Natural killer cell (primary cell): Measurements from ENCODE around the gene UBAP1L. TPM values are rescaled to one million over a fixed set of nuclear protein-coding genes. Genes with fewer than 3 reads are reported as not detected.

Experiments used
- ATAC-seq, 3 donors: fragments of 150-1000 bp in 2 of 3; fragments of 200-7000 bp in 1 of 3; cut with Tn5 transposase; 1 replicate in 1 of 3; 2 replicates in 2 of 3; pipeline ENCODE4 v1.10.0; 2021; ENCODE audit warnings: mild to moderate bottlenecking in 2 of 3, moderate library complexity in 2 of 3
- DNase-seq, 2 donors: peaks; one replicate each; pipeline versions ENCODE4 v3.0.0 to v3.0.0-alpha.2; 2013 to 2021; ENCODE audit warnings: mixed read lengths in 1 of 2
- H3K27ac ChIP-seq: one replicate; pipeline ENCODE4 v1.5.1; 2013; ENCODE audit warnings: mild to moderate bottlenecking, low read length
- H3K27me3 ChIP-seq: one replicate; pipeline ENCODE4 v1.6.1; 2013; ENCODE audit warnings: low read length; ENCODE audit not compliant: control insufficient read depth, insufficient read depth
- H3K36me3 ChIP-seq: one replicate; pipeline ENCODE4 v1.6.1; 2013; ENCODE audit warnings: low read length; ENCODE audit not compliant: control insufficient read depth, insufficient read depth
- H3K4me1 ChIP-seq: one replicate; pipeline ENCODE4 v1.6.1; 2013; ENCODE audit warnings: low read length; ENCODE audit not compliant: control insufficient read depth, insufficient read depth
- H3K4me3 ChIP-seq: one replicate; pipeline ENCODE4 v1.5.1; 2013; ENCODE audit warnings: low read length
- H3K9me3 ChIP-seq: one replicate; pipeline ENCODE4 v1.6.1; 2013; ENCODE audit warnings: low read length; ENCODE audit not compliant: control insufficient read depth, insufficient read depth
- H3K27ac Mint-ChIP-seq, 2 donors: one replicate each; pipeline ENCODE4 v1.8.0; 2022; ENCODE audit warnings: mild to moderate bottlenecking in 2 of 2, mixed read lengths in 2 of 2, moderate library complexity in 1 of 2
- H3K27me3 Mint-ChIP-seq, 2 donors: one replicate each; pipeline ENCODE4 v1.8.0; 2022; ENCODE audit warnings: low read depth in 2 of 2, mixed read lengths in 2 of 2
- H3K36me3 Mint-ChIP-seq: one replicate; pipeline ENCODE4 v1.8.0; 2022; ENCODE audit warnings: mixed read lengths
- H3K4me1 Mint-ChIP-seq, 2 donors: one replicate each; pipeline ENCODE4 v1.8.0; 2022; ENCODE audit warnings: mixed read lengths in 2 of 2
- H3K4me3 Mint-ChIP-seq: one replicate; pipeline ENCODE4 v1.8.0; 2022; ENCODE audit warnings: mild to moderate bottlenecking, moderate library complexity, mixed read lengths
- H3K9me3 Mint-ChIP-seq, 2 donors: one replicate each; pipeline ENCODE4 v1.8.0; 2022; ENCODE audit warnings: mixed read lengths in 2 of 2
- CTCF ChIP-seq: fragments of 200-600 bp; IDR thresholded peaks from one replicate; pipeline ENCODE4 v1.8.0; 2022; ENCODE audit warnings: antibody characterized with exemption
- WGBS: methylation state at CpG from one replicate; pipeline ENCODE4 v1.1.7; 2013; ENCODE audit warnings: missing lambda C conversion rate; ENCODE audit not compliant: insufficient coverage; 5-methylcytosine and 5-hydroxymethylcytosine counted together
- intact Hi-C: fragments of 100-400 bp; cut with micrococcal nuclease; formaldehyde crosslinking; loops from one replicate; pipeline ENCODE4 v1.14.2; 2022
- total RNA-seq, 4 donors: library from RNA; stranded (reverse); fragments of 120-200 nt in 1 of 4; gene quantifications; one replicate each; pipeline versions ENCODE4 v1.2.3 to v1.2.4, GENCODE V29; 2013 to 2022

Gene UBAP1L
- total RNA-seq, 3 donors from 2014 or later (not counting 1 experiment from before 2014, with no cell fraction given): 4.3 to 8.0 (median 7.5) TPM

- H3K27ac Mint-ChIP-seq: peak overlapping the region in 1 of 2 donors; percentile 97
These were observed 19.5 kb upstream of the UBAP1L start for GRCh38 chr15:65134538-65134937.

GRCh38 chr15:65133548-65134200 lies 18.7 kb upstream of the UBAP1L start, which contains the start of gene PDCD7:
TSS of gene PDCD7 (minus strand) at chr15:65133808. CDS start at chr15:65133781, 27 bp downstream.
- H3K27me3 Mint-ChIP-seq: no peaks in the 10 kb centered on the region
- DNase-seq (peak; percentile 79 to 95), ATAC-seq (peak; percentile 92 to 94 (median 93))
- Histone ChIP-seq H3K36me3 (peaks cover 8% of the 10 kb centered on the region), H3K9me3 (no peaks in the 10 kb centered on the region), H3K27me3 (no peaks in the 10 kb centered on the region), H3K4me3 (peak within 1 kb of the TSS; percentile 69), H3K27ac (peak within 1 kb of the TSS; percentile 87), H3K4me1 (peaks cover 17% of the 10 kb centered on the region)
- H3K9me3 Mint-ChIP-seq: no peaks in the 10 kb centered on the region
- H3K4me1 Mint-ChIP-seq: peaks cover 27 to 32% of the 10 kb centered on the region in 2 donors
- TF ChIP-seq CTCF: no peak
- H3K27ac Mint-ChIP-seq: peak within 1 kb of the TSS; percentile 97
- intact Hi-C loops: loop anchor here (1.0 to 10.0 kb wide), 2 partner anchors 51 to 163 kb away; partner anchors contain the start of genes CLPX and RNU5A-1
- under 1% methylated on average over 41 of the region's 45 CpGs for WGBS
- peak within 1 kb of the TSS; percentile 97 for H3K4me3 Mint-ChIP-seq
- H3K36me3 Mint-ChIP-seq: no peaks in the 10 kb centered on the region

More at GRCh38 chr15:65134538-65134937, 19.5 kb upstream of the UBAP1L start:
- WGBS: 91% methylated on average over 8 of the region's 8 CpGs
- H3K27ac ChIP-seq: no peak overlapping the region
- H3K4me3 Mint-ChIP-seq: peak overlapping the region; percentile 97
- no peaks in the 10 kb centered on the region for H3K36me3 Mint-ChIP-seq
- no peaks in the 10 kb centered on the region for H3K9me3 Mint-ChIP-seq
- H3K4me1 Mint-ChIP-seq: peaks cover 21 to 25% of the 10 kb centered on the region in 2 donors
- H3K4me1 ChIP-seq: peaks cover 17% of the 10 kb centered on the region
- intact Hi-C loops: loop anchor here (10.0 kb wide), 1 partner anchor 50 kb away; the partner anchor contains the start of gene CLPX
- H3K27me3 Mint-ChIP-seq: no peaks in the 10 kb centered on the region
- no peak for TF ChIP-seq CTCF
- ATAC-seq (no peak), DNase-seq (no peak)
- H3K9me3 ChIP-seq: no peaks in the 10 kb centered on the region
- no peaks in the 10 kb centered on the region for H3K36me3 ChIP-seq
- H3K4me3 ChIP-seq: no peak overlapping the region
- H3K27me3 ChIP-seq: no peaks in the 10 kb centered on the region

- no peak for TF ChIP-seq CTCF
- intact Hi-C loops: loop anchor here (1.0 to 10.0 kb wide), 2 partner anchors 52 to 163 kb away; partner anchors contain the start of genes CLPX and RNU5A-1
- DNase-seq (peak; percentile 25 to 42), ATAC-seq (peak; percentile 38 to 54 (median 50))
- Histone ChIP-seq H3K9me3 (no peaks in the 10 kb centered on the region), H3K36me3 (peaks cover 13% of the 10 kb centered on the region), H3K4me1 (peaks cover 17% of the 10 kb centered on the region), H3K27ac (peak overlapping the region; percentile 87), H3K4me3 (peak overlapping the region; percentile 69), H3K27me3 (no peaks in the 10 kb centered on the region)
- under 1% methylated on average over 93 of the region's 93 CpGs for WGBS
- peaks cover 4% of the 10 kb centered on the region for H3K36me3 Mint-ChIP-seq
- H3K9me3 Mint-ChIP-seq: no peaks in the 10 kb centered on the region
- H3K4me1 Mint-ChIP-seq: peaks cover 27 to 38% of the 10 kb centered on the region in 2 donors
- no peaks in the 10 kb centered on the region for H3K27me3 Mint-ChIP-seq
- peak overlapping the region; percentile 97 for H3K27ac Mint-ChIP-seq
- peak overlapping the region; percentile 86 for H3K4me3 Mint-ChIP-seq
These were observed 18.0 kb upstream of the UBAP1L start for GRCh38 chr15:65132878-65133547.
